Activated naive CD4-positive, alpha-beta T cell treated with anti-CD3 and anti-CD28 coated beads for 36 hours (primary cell): ENCODE measurements around the gene PIP5K1B. TPM values are rescaled to one million over a fixed set of nuclear protein-coding genes. Genes with fewer than 3 reads are reported as not detected.
"Not testable (repeated sequence)": the region's sequence is repeated elsewhere in the genome, so short reads cannot be mapped to it uniquely, and the experiment has no call there.

Experiments used
- CTCF ChIA-PET: fragments of 350-600 bp; sonication (Branson Sonifier 250); formaldehyde crosslinking; loops from one replicate; lab custom pipeline; 2021; ENCODE audit warnings: antibody characterized with exemption; lab: Charles Lee
- DNase-seq: peaks from one replicate; pipeline ENCODE4 v3.0.0-alpha.2; 2020
- H3K27ac Mint-ChIP-seq: one replicate; pipeline ENCODE4 v1.8.0; 2021; ENCODE audit warnings: mild to moderate bottlenecking, mixed read lengths
- H3K27me3 Mint-ChIP-seq: one replicate; pipeline ENCODE4 v1.8.0; 2021; ENCODE audit warnings: low read depth, mixed read lengths
- H3K36me3 Mint-ChIP-seq: one replicate; pipeline ENCODE4 v1.8.0; 2021; ENCODE audit warnings: low read depth, mixed read lengths
- H3K4me1 Mint-ChIP-seq: one replicate; pipeline ENCODE4 v1.8.0; 2021; ENCODE audit warnings: low read depth, mixed read lengths
- H3K4me3 Mint-ChIP-seq: one replicate; pipeline ENCODE4 v1.8.0; 2021; ENCODE audit warnings: mild to moderate bottlenecking, moderate library complexity, mixed read lengths
- H3K9me3 Mint-ChIP-seq: one replicate; pipeline ENCODE4 v1.8.0; 2021; ENCODE audit warnings: mixed read lengths
- intact Hi-C: fragments of 100-400 bp; cut with micrococcal nuclease; formaldehyde crosslinking; loops from one replicate; pipeline ENCODE4 v1.15.1; 2023
- total RNA-seq, 2 experiments: library from RNA; stranded (reverse); gene quantifications; one replicate each; pipeline ENCODE4 v1.2.3, GENCODE V29; 2021

The PIP5K1B gene
- total RNA-seq, 2 experiments from 2014 or later: 0.38 to 0.42 TPM

DNA sequence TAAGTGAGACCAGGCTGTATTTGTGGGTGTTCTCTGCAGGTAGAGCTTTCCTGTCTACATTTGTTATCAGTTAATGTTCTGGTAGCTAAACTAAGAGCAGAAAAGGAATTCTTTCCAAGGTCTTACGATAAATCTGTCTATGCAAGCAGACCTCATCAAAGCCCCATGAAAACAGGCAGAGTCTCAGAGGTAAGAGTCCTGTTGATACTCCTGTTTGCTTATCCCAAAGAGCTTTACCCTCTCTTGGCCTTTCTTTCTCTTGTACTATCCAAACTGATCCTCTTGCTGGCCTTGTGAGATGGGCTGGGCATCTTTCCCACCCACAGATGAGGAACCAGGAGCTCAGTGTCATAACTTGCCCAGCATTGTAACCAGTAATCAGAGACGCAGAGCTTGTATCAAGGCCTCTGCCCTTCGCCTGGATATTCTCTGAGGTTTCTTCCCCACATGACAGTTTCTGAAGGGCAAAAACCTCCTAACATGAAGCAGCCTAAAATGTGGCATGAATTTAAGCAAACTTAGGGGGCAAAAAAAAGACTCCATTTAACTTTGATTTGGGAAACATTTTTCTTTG is 275.4 kb downstream of the PIP5K1B start:
- intact Hi-C loops: no loop called here
- Mint-ChIP-seq H3K4me1 (peaks cover 35% of the 10 kb centered on the region), H3K9me3 (peaks cover 5% of the 10 kb centered on the region), H3K27ac (no peak overlapping the region), H3K4me3 (no peak overlapping the region), H3K36me3 (no peaks in the 10 kb centered on the region), H3K27me3 (peaks cover 5% of the 10 kb centered on the region)
- no peak for DNase-seq
- CTCF ChIA-PET: interaction anchor here (0.7 to 1.1 kb wide), 4 partner anchors 17 to 397 kb away, joined by 3 to 5 read pairs (median 3); no protein-coding TSS in a partner anchor

- Mint-ChIP-seq H3K4me1 (peaks cover 28% of the 10 kb centered on the region), H3K36me3 (no peaks in the 10 kb centered on the region), H3K9me3 (peaks cover 1% of the 10 kb centered on the region), H3K27me3 (peaks cover 3% of the 10 kb centered on the region), H3K27ac (no peak overlapping the region), H3K4me3 (no peak overlapping the region)
- DNase-seq: no peak
- CTCF ChIA-PET: interaction anchor here (0.7 kb wide), 1 partner anchor 14 kb away, joined by 3 read pairs; no protein-coding TSS in a partner anchor
- intact Hi-C loops: no loop called here
These were observed 276.7 kb downstream of the PIP5K1B start for GRCh38 chr9:68981789-68982188.

DNA sequence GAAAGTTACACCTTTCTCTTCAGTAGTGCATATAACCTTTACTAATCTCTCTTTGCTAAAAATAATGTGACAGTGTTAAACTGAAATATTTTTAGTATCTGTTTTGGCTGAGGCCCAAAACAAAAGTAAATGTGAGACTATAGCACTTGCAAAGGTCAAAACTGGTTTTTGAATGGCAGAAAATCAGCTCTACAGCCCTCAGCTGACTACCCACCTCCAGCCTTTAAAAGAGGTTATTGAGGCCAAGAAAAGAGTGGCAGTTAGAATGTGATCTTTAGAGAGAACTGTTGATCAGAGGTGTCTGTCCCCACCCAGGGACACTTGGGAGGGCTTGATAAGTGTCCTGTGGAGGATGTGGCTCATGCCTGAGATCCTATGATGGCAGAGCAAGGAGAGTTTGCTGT is 278.0 kb downstream of the PIP5K1B start:
- peaks cover 3% of the 10 kb centered on the region for H3K27me3 Mint-ChIP-seq
- intact Hi-C loops: no loop called here
- no peak overlapping the region for H3K27ac Mint-ChIP-seq
- no peak for DNase-seq
- H3K4me3 Mint-ChIP-seq: no peak overlapping the region
- H3K4me1 Mint-ChIP-seq: peaks cover 28% of the 10 kb centered on the region
- CTCF ChIA-PET: interaction anchor here (1.0 to 1.6 kb wide), 3 partner anchors 8 to 27 kb away, joined by 3 to 10 read pairs (median 4); no protein-coding TSS in a partner anchor
- no peaks in the 10 kb centered on the region for H3K9me3 Mint-ChIP-seq
- H3K36me3 Mint-ChIP-seq: no peaks in the 10 kb centered on the region

GRCh38 chr9:68983522-68984424 is 278.7 kb downstream of the PIP5K1B start:
- CTCF ChIA-PET: interaction anchor here (0.6 to 1.6 kb wide), 7 partner anchors 9 to 146 kb away, joined by 3 to 10 read pairs (median 4); no protein-coding TSS in a partner anchor
- H3K9me3 Mint-ChIP-seq: no peaks in the 10 kb centered on the region
- no peaks in the 10 kb centered on the region for H3K27me3 Mint-ChIP-seq
- H3K4me1 Mint-ChIP-seq: peaks cover 28% of the 10 kb centered on the region
- DNase-seq: no peak
- H3K36me3 Mint-ChIP-seq: no peaks in the 10 kb centered on the region
- no peak overlapping the region for H3K27ac Mint-ChIP-seq
- no peak overlapping the region for H3K4me3 Mint-ChIP-seq
- intact Hi-C loops: loop anchor here (1.0 kb wide), 1 partner anchor 9 kb away; no protein-coding TSS in a partner anchor

- DNase-seq, H3K4me3 Mint-ChIP-seq, H3K36me3 Mint-ChIP-seq, H3K27me3 Mint-ChIP-seq, intact Hi-C loops, H3K27ac Mint-ChIP-seq, H3K9me3 Mint-ChIP-seq: not testable (repeated sequence)
- peaks cover 13% of the 10 kb centered on the region for H3K4me1 Mint-ChIP-seq
- CTCF ChIA-PET: interaction anchor here (1.5 kb wide), 1 partner anchor 12 kb away, joined by 3 read pairs; no protein-coding TSS in a partner anchor
These were observed 281.9 kb downstream of the PIP5K1B start for GRCh38 chr9:68986949-68987348.

- CTCF ChIA-PET: no interaction called here
- Mint-ChIP-seq H3K27ac (no peak overlapping the region), H3K4me1 (peaks cover 8% of the 10 kb centered on the region), H3K9me3 (no peaks in the 10 kb centered on the region), H3K4me3 (no peak overlapping the region), H3K27me3 (no peaks in the 10 kb centered on the region), H3K36me3 (no peaks in the 10 kb centered on the region)
- intact Hi-C loops: no loop called here
- no peak for DNase-seq
These were observed 286.4 kb downstream of the PIP5K1B start for GRCh38 chr9:68991457-68991856.

GRCh38 chr9:68995776-68996175 is 290.7 kb downstream of the PIP5K1B start:
- Mint-ChIP-seq H3K4me1 (peaks cover 18% of the 10 kb centered on the region), H3K27ac (peak overlapping the region; percentile 38), H3K4me3 (no peak overlapping the region), H3K27me3 (no peaks in the 10 kb centered on the region), H3K9me3 (no peaks in the 10 kb centered on the region), H3K36me3 (no peaks in the 10 kb centered on the region)
- CTCF ChIA-PET: interaction anchor here (0.6 to 4.8 kb wide), 7 partner anchors 12 to 424 kb away, joined by 3 to 28 read pairs (median 4); no protein-coding TSS in a partner anchor
- intact Hi-C loops: loop anchor here (5.0 kb wide), 1 partner anchor 143 kb away; no protein-coding TSS in a partner anchor
- no peak for DNase-seq

DNA sequence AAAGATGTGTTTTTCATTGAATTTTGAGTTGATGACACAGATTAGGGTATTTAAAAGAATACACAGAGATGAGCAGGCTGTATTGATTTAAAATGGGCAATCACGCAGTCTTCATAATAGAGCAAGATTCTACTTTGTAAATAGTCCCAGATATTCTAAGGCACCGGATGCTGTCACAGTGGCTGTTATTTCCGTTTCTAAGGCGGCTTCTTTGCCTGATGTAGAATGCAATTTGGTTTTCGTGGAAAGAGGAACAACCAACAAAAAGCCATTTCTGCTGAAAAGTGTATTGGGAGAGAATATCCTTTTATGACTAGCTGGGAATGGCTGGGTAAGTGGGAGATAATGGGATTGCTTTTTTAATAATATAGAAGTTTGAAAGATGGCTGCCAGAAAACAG is 291.4 kb downstream of the PIP5K1B start:
- peak overlapping the region; percentile 17 for H3K4me3 Mint-ChIP-seq
- intact Hi-C loops: loop anchor here (5.0 kb wide), 1 partner anchor 144 kb away; no protein-coding TSS in a partner anchor
- no peak for DNase-seq
- H3K4me1 Mint-ChIP-seq: peaks cover 18% of the 10 kb centered on the region
- peak overlapping the region; percentile 38 for H3K27ac Mint-ChIP-seq
- CTCF ChIA-PET: interaction anchor here (1.0 to 4.8 kb wide), 7 partner anchors 12 to 413 kb away, joined by 3 to 28 read pairs (median 4); no protein-coding TSS in a partner anchor
- H3K27me3 Mint-ChIP-seq: no peaks in the 10 kb centered on the region
- H3K9me3 Mint-ChIP-seq: no peaks in the 10 kb centered on the region
- no peaks in the 10 kb centered on the region for H3K36me3 Mint-ChIP-seq

DNA sequence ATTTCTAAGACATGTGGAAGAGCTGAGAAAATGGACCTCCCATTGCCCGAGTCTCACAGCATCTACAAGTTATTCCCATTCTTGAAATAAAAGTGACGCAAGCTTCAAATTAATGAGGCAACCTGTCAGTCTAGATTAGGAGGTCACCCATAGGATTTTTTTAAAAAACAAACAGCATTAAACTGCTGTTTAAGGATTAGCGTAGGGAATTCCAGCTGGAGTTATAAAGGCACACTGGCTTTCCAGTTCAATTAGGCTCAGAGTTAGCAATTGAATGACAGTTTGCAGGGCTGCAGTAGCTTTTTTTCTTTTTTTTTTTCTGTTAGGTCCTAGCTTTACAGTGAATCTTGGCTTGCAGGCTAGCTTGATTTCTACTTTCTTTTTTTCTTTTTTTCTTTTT is 292.6 kb downstream of the PIP5K1B start:
- H3K27me3 Mint-ChIP-seq: no peaks in the 10 kb centered on the region
- intact Hi-C loops: loop anchor here (5.0 kb wide), 1 partner anchor 145 kb away; no protein-coding TSS in a partner anchor
- no peaks in the 10 kb centered on the region for H3K9me3 Mint-ChIP-seq
- no peak overlapping the region for H3K27ac Mint-ChIP-seq
- no peak overlapping the region for H3K4me3 Mint-ChIP-seq
- H3K36me3 Mint-ChIP-seq: no peaks in the 10 kb centered on the region
- DNase-seq: no peak
- peaks cover 18% of the 10 kb centered on the region for H3K4me1 Mint-ChIP-seq
- CTCF ChIA-PET: interaction anchor here (0.5 to 4.8 kb wide), 18 partner anchors 9 to 417 kb away, joined by 3 to 28 read pairs (median 4); no protein-coding TSS in a partner anchor

DNA sequence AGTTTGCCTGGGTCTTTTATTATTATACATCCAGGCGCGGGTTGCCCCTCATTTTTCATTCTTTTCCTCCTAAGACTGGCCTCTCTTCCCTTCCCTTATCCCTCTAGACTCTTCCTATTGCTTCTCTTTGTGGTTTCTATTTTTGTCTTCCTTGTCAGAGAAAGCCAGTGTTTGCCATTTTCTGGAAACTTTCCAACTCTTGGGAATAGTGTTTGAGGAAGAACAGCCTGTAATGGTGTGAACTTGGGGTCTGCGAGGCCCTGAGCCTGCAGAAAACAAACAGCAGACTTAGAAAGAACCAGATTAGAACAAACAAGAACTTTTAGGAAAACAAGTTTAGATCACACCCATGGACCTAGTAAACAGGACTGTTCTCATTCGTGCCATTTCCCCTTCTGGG is 293.3 kb downstream of the PIP5K1B start:
- Mint-ChIP-seq H3K4me3 (no peak overlapping the region), H3K27ac (no peak overlapping the region), H3K27me3 (no peaks in the 10 kb centered on the region), H3K9me3 (no peaks in the 10 kb centered on the region), H3K36me3 (no peaks in the 10 kb centered on the region), H3K4me1 (peaks cover 18% of the 10 kb centered on the region)
- CTCF ChIA-PET: interaction anchor here (0.7 to 4.8 kb wide), 9 partner anchors 24 to 415 kb away, joined by 3 to 28 read pairs (median 5); no protein-coding TSS in a partner anchor
- intact Hi-C loops: loop anchor here (5.0 kb wide), 1 partner anchor 146 kb away; no protein-coding TSS in a partner anchor
- DNase-seq: no peak

DNA sequence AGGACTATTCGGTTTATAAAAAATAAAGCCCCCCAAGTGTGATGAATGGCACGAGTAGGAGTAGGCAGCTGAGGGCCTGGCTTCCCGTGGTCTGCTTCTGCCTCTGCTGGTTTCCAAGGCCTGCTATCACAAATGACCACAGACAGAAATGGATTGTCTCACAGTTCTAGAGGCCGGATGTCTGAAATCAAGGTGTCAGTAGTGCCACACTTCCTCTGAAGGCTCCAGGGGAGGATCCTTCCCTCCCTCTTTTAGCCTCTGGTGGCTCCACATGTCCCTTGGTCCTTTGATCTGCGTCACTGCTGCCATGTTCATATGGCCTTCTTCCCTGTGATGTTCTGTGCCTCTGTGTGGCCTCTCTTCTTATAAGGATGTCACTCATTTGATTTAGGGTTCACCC is 293.8 kb downstream of the PIP5K1B start:
- H3K9me3 Mint-ChIP-seq: no peaks in the 10 kb centered on the region
- CTCF ChIA-PET: interaction anchor here (0.7 to 4.8 kb wide), 27 partner anchors 9 to 419 kb away, joined by 3 to 28 read pairs (median 5); a partner anchor contains a TSS
- H3K36me3 Mint-ChIP-seq: no peaks in the 10 kb centered on the region
- intact Hi-C loops: loop anchor here (1.0 to 5.0 kb wide), 8 partner anchors 25 to 415 kb away; a partner anchor contains a TSS
- DNase-seq: no peak
- peaks cover 18% of the 10 kb centered on the region for H3K4me1 Mint-ChIP-seq
- H3K4me3 Mint-ChIP-seq: no peak overlapping the region
- no peak overlapping the region for H3K27ac Mint-ChIP-seq
- no peaks in the 10 kb centered on the region for H3K27me3 Mint-ChIP-seq
